Urinary bladder (tissue), 4 donors: ENCODE results near the gene ACTA2. TPM values are rescaled to one million over a fixed set of nuclear protein-coding genes. Genes with fewer than 3 reads are reported as not detected.

ENCODE experiments used
- DNase-seq: peaks from one replicate; pipeline ENCODE4 v3.0.0-alpha.2; 2015; ENCODE audit errors: extremely low spot score
- H3K27ac ChIP-seq: one replicate; pipeline ENCODE4 v1.5.1; 2013; ENCODE audit warnings: low read depth, mild to moderate bottlenecking, moderate library complexity
- H3K36me3 ChIP-seq: one replicate; pipeline ENCODE4 v1.6.1; 2013; ENCODE audit warnings: mild to moderate bottlenecking, moderate library complexity; ENCODE audit not compliant: insufficient read depth
- H3K4me1 ChIP-seq: one replicate; pipeline ENCODE4 v1.6.1; 2013; ENCODE audit warnings: mild to moderate bottlenecking, moderate library complexity; ENCODE audit not compliant: insufficient read depth
- H3K4me3 ChIP-seq: one replicate; pipeline ENCODE4 v1.5.1; 2013; ENCODE audit warnings: low read depth, low read length
- WGBS: extraction: QIAGEN DNeasy Blood & Tissue Kit; methylation state at CpG from one replicate; pipeline ENCODE4 v1.1.7; 2013; 5-methylcytosine and 5-hydroxymethylcytosine counted together
- polyA plus RNA-seq: library from polyadenylated mRNA; stranded (reverse); fragments of 200-250 nt; gene quantifications from one replicate; pipeline ENCODE4 v1.2.3, GENCODE V29; 2013
- small RNA-seq: library from RNA; depleted of rRNA; stranded (forward); fragments of <200 nt; gene quantifications from one replicate; pipeline ENCODE3, GENCODE V24; 2014
- total RNA-seq: library from RNA; depleted of rRNA; stranded (reverse); fragments of >200 nt; gene quantifications from one replicate; pipeline ENCODE4 v1.2.3, GENCODE V29; 2014
- donor health status: healthy with polysubstance abuse.
- donor health status: healthy.

ACTA2 gene
- total and polyA plus RNA-seq, 2 donors, result 3,971 to 6,755 TPM

DNA sequence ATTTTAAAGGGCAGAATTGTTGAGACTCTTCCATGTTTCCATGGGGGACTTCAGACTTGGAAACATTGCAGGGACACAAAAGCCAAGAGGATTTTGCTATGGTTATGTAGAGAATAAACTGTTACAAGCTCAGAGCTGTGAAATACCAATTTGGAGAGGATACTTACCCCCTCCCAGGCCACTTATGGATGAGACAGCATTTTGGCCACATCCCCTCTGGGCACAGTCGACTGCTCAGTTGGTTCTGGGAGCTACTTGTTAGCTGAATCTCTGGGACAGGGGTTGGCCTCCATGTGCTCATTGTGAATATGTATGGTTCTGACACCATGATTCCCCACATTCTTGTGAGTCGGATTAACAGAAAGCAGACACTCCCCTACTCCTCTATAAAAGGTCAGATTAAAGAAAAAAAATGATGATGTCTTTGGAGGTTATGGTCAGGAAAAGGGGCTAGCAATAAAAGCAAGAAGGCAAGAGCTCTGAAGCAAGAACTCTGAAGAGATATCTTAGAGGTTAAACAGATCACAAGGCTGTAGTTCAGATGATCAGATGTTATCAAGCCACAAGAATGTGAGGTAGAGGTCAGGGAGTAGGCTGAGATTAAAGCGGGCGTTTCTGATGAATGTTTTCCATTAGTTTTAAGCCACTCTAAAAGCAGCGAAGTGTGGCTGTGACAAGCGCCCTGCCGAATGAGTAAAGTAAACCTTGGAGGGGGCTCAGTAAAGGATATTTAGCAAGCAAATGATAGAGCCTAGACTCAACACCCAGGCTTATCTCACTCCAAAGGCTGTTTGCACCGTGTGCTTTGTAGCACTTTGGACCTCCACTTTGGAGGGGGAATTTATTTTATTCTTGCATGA lies 55.3 kb downstream of the ACTA2 start:
- H3K4me1 ChIP-seq, result peaks cover 3% of the 10 kb centered on the region
- no peak for DNase-seq
- WGBS, result 33% methylated on average over 8 of the region's 8 CpGs
- no peak overlapping the region for H3K4me3 ChIP-seq
- H3K36me3 ChIP-seq, result no peaks in the 10 kb centered on the region
- peak overlapping the region; percentile 67 for H3K27ac ChIP-seq

DNA sequence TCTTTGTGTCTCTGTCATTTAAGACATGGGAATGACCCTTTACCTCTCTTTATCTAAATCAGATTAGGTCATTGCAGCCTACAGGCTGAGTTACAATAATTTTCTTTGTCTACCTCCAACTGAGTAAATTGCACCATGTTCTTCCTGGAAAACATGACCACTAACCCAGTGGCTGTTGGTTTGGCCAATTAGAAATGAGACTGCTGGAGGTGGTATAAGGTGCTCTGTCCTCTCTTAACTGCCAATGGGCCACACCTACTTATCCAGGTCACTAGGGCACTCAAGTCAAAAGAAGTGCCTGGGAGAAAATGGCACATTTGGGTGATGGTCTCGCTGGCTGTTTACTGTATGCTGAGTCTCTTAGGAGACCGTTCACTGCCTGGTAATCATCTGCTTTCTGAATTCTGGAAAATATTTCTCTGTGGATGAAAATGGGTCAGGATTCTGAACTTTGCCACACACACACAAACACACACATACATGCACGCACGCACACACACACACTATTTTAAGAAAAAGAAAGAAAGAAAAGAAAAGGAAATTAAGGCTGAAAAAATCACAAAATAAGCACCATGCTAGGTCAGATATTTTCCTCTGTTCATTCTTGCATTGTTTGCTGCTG lies 56.1 kb downstream of the ACTA2 start:
- 59% methylated on average over 4 of the region's 4 CpGs for WGBS
- H3K27ac ChIP-seq, result peak overlapping the region; percentile 79

DNA sequence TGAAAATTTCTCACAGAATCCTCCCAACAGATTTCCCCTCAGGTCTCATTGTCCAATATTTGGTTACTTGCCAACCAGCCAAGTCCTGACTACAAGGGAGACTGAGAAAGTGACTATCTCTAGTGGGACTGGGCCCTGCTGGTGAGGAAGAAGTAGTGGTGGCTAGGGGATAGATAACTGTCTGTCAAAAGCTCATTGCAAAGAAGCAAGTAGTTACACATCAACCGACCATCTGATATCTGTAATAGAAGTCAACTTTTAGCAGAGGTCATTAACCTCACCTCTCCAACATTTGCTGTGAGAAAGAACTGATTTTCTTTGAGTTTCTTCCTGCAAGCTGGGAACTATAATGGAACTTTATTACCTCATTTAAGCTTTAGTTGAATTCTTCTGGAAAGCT lies 57.3 kb downstream of the ACTA2 start:
- WGBS, result 69% methylated on average over 1 of the region's 1 CpG
- no peak overlapping the region for H3K27ac ChIP-seq
- H3K4me3 ChIP-seq, result no peak overlapping the region
- no peak for DNase-seq
- no peaks in the 10 kb centered on the region for H3K36me3 ChIP-seq
- H3K4me1 ChIP-seq, result peaks cover 3% of the 10 kb centered on the region

More for the DNA sequence above, 56.1 kb downstream of the ACTA2 start:
- DNase-seq, result no peak
- Histone ChIP-seq H3K4me1 (peaks cover 3% of the 10 kb centered on the region), H3K4me3 (no peak overlapping the region), H3K36me3 (no peaks in the 10 kb centered on the region)

DNA sequence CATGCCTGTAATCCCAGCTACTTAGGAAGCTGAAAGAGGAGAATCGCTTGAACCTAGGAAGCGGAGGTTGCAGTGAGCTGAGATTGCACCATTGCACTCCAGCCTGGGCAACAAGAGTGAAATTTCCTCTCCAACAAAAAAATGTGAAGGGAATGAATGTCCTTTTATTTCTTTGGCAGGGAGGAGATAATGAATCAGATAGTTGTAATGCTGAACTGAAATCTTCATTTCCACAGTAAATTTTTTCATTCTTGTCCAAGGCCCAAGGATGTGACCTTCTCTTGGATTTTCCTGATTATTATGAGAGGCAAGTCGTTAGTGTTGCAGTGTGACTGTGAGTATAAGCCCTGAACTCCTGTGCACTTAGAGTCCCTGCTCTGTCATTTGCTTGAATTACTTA lies 59.0 kb downstream of the ACTA2 start:
- no peaks in the 10 kb centered on the region for H3K36me3 ChIP-seq
- H3K4me1 ChIP-seq, result peaks cover 3% of the 10 kb centered on the region
- H3K27ac ChIP-seq, result no peak overlapping the region
- DNase-seq, result no peak
- no peak overlapping the region for H3K4me3 ChIP-seq
- 62% methylated on average over 3 of the region's 3 CpGs for WGBS

DNA sequence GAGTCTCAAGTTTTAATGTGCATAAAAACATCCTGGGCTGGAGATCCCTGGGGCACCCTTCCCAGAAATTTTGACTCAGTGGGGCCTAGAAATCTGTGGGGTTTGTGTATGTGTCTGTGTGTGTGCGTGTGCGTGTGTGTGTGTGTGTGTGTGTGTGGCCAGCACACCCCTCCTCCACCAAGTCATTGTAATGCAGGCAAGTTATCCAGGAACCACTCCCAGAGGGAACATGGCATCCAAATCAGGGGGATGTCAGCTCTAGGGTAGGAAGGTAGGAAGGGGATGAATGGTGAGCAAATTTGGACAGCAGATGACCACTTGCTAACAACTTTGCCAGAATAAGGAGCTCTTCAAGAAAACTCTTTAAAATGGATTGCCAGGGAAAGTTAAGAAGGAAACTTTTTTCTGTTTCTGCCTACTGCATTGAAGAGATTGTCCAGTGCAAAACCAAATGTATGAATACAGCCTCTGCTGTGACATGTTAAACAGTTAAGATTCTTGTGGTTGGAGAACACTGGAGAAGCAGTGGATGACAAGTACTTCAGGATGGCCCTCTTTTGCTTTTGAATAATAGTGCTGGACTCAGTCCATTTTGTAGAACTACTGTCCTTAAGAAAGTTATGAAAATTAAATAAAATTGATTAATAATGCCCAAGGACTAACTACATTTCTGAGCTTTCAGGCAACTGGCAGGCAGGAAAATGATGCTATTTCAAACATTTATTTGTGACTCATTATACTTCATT lies 60.2 kb downstream of the ACTA2 start:
- DNase-seq, result no peak
- whole genome bisulfite sequencing, result 77% methylated on average over 2 of the region's 2 CpGs
- Histone ChIP-seq H3K4me1 (peaks cover 3% of the 10 kb centered on the region), H3K27ac (no peak overlapping the region), H3K4me3 (no peak overlapping the region), H3K36me3 (no peaks in the 10 kb centered on the region)

DNA sequence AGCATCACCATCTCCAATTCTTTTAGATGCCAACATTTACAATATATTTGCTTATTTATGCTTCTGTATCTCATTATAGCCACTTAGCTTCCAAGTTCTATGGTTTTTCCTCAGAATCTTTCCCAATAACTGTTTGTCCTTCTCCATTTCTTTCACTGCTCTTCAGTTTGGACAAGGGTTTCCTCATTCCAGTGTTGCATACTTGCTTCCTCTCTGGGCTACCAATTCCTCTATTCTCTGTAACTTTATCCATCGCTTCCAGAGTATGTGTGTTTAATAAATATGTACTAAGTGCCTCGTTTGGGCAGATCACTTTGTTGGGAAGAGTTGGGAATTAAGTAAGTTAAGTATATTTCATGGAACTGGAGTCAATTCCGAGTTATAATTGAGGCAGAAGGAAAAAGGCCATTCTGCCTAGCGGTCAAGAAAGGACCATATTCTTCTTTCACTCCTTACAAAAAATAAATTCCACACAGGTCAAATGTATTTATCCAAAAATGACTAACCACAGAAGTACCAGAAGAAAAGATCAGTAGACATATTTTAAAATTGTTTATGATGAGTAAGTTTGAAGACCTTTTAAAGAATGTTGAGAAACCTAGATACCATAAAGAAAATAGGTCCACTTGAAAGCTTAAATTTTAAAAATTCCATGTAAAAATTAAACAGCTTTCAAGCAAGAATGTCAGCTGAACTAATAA lies 61.7 kb downstream of the ACTA2 start:
- H3K4me1 ChIP-seq, result no peaks in the 10 kb centered on the region
- H3K4me3 ChIP-seq, result no peak overlapping the region
- no peak overlapping the region for H3K27ac ChIP-seq
- no peaks in the 10 kb centered on the region for H3K36me3 ChIP-seq
- 92% methylated on average over 4 of the region's 4 CpGs for WGBS
- no peak for DNase-seq

DNA sequence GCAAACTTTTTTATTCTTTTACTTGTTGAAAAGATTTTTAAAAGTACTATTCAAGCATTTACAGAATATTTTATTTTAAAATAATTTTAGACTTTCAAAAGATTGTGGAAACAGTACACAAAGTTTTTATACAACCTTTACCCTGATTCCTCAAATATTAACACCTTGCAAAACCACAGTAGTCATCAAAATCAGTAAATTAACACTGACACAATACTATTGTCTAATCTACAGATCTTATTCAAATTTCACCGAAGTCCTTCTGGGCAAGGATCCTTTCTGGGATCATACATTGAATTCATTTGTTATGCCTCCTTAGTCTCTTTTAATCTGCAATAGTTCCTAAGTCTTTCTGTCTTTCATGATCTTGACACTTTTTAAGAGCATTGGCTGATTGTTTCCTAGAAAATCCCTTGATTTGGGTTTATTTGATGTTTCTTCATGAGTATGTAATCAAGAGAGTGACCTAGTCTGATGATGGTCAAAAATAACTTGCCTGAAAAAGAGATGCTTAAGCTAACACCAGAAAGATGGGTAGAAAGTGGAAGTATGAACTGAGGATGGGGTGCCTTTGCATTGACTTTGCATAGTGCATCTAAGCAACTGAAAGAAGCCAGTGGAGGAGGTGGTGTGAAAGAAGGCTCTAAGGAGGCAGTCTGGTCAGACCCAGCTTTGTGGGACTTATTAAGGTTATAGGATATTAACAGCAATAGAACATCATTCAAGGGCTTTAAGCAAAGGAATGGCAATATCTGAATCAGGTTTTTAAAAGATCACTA lies 62.8 kb downstream of the ACTA2 start:
- H3K36me3 ChIP-seq, result no peaks in the 10 kb centered on the region
- WGBS, result 94% methylated on average over 1 of the region's 1 CpG
- H3K4me1 ChIP-seq, result no peaks in the 10 kb centered on the region
- H3K27ac ChIP-seq, result no peak overlapping the region
- no peak overlapping the region for H3K4me3 ChIP-seq
- DNase-seq, result no peak

DNA sequence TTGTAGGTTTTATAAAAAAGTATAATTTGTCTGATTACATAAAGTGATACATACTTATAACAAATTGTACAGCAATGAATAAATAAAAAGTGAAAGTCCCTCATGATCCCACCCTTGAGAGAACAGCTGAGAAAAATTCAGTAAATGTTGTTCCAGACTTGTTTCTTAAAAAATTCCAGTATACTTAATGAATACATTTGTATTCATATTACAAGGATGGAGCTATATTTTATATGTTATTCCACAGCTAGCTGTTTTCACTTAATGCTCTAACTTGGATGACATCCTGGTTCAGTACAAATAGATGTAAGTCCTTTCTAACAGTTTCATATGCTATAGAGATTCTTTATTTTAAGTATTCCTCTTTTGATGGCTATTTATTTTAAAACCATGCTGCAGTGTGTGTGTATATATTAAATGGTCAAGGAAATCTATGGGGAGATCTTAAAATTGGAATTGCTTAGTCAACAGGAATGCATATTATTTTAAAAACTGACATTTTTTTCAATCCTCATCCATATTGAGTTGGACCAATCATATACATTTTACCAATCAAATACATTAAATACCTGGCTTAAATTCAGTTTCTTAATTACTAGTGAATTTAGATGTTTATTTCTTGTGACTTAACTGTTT lies 63.6 kb downstream of the ACTA2 start:
- Histone ChIP-seq H3K27ac (no peak overlapping the region), H3K36me3 (no peaks in the 10 kb centered on the region), H3K4me1 (no peaks in the 10 kb centered on the region), H3K4me3 (no peak overlapping the region)
- no peak for DNase-seq

DNA sequence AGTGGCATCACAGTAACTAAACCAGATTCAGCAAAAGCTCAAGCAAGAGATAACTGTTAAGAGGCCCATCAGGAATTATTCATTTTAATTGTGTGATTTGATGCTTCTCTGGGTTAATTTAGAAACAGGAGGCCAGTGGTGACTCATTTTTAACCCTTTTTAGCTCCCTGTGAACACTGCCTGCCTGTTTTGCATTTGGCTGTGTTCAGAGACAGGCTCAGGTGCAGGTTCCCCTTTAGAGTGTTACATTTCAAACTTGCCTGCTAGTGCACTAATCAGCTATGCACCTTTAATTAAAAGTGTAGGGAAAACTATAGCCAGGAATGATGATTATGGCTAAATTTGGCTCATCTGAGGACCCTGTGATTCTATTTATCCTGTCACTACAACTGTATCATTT lies 66.0 kb downstream of the ACTA2 start:
- H3K4me3 ChIP-seq, result no peak overlapping the region
- no peak overlapping the region for H3K27ac ChIP-seq
- no peak for DNase-seq
- no peaks in the 10 kb centered on the region for H3K4me1 ChIP-seq
- no peaks in the 10 kb centered on the region for H3K36me3 ChIP-seq

Small RNA genes lying within 50 kb of the gene (small RNA-seq; reads per million reads assigned to genes)
- gene RF02116, result not detected

Other genes with a start within 250 kb of the ACTA2 start
- gene LIPK, start 246.5 kb downstream of the ACTA2 start, total RNA-seq, result not detected
- gene LIPK, start 246.5 kb downstream of the ACTA2 start, polyA plus RNA-seq, result not detected
- not detected for gene LIPN, start 192.8 kb downstream of the ACTA2 start, total RNA-seq
- 0.06 TPM for gene LIPN, start 192.8 kb downstream of the ACTA2 start, polyA plus RNA-seq
- gene LIPM, start 150.0 kb downstream of the ACTA2 start, total RNA-seq, result not detected
- not detected for gene LIPM, start 150.0 kb downstream of the ACTA2 start, polyA plus RNA-seq
- gene ANKRD22, start 100.9 kb downstream of the ACTA2 start, total RNA-seq, result 5.0 TPM
- gene ANKRD22, start 100.9 kb downstream of the ACTA2 start, polyA plus RNA-seq, result 3.4 TPM
- gene STAMBPL1, start 72.5 kb downstream of the ACTA2 start, total RNA-seq, result 29.0 TPM
- gene STAMBPL1, start 72.5 kb downstream of the ACTA2 start, polyA plus RNA-seq, result 2.1 TPM
- gene FAS, start 38.0 kb upstream of the ACTA2 start, total RNA-seq, result 48.3 TPM
- 9.5 TPM for gene FAS, start 38.0 kb upstream of the ACTA2 start, polyA plus RNA-seq